Measurements from ENCODE around the gene DOLPP1. TPM values are rescaled to one million over a fixed set of nuclear protein-coding genes. Genes with fewer than 3 reads are reported as not detected.

Gene DOLPP1
- total and polyA plus RNA-seq, 2 of the 13 experiments (the other 11 are each of a cell fraction or from before 2014, with no cell fraction given), result 21.0 to 34.1 TPM

- TF ChIP-seq SALL1 (CRISPR knock-in tag; IDR thresholded peaks at IDR 0.05) (peak; percentile 52), RELA (CRISPR knock-in tag; IDR thresholded peaks at IDR 0.05) (no peak), ETV6 (CRISPR knock-in tag; conservative IDR thresholded peaks at IDR 0.05) (peak; percentile 38; the same call in 1 of the 2 replicates), ZNF550 (CRISPR knock-in tag; IDR thresholded peaks at IDR 0.05; ENCODE audit: borderline replicate concordance) (no peak), MAX (IDR thresholded peaks at IDR 0.05) (peak; percentile 30; the same call in 1 of the 2 replicates), ZNF484 (CRISPR knock-in tag; IDR thresholded peaks at IDR 0.05; ENCODE audit: borderline replicate concordance, low read depth) (no peak), CBX2 (IDR thresholded peaks at IDR 0.05; ENCODE audit: low read depth, low read length) (no peak), CBX2 (CRISPR knock-in tag; IDR thresholded peaks at IDR 0.05; ENCODE audit: low read depth) (no peak), SNAPC2 (CRISPR knock-in tag; IDR thresholded peaks at IDR 0.05) (no peak), ZNF737 (CRISPR knock-in tag; IDR thresholded peaks at IDR 0.05; ENCODE audit: borderline replicate concordance) (no peak), ZNF687 (CRISPR knock-in tag; IDR thresholded peaks at IDR 0.05) (peak; percentile 73), SP2 (CRISPR knock-in tag; IDR thresholded peaks at IDR 0.05) (no peak), NBN (conservative IDR thresholded peaks at IDR 0.05) (no peak), SNAI1 (CRISPR knock-in tag; IDR thresholded peaks at IDR 0.05; ENCODE audit: borderline replicate concordance) (no peak), SETDB1 (CRISPR knock-in tag; IDR thresholded peaks at IDR 0.05; ENCODE audit: borderline replicate concordance) (no peak), TMF1 (CRISPR knock-in tag; IDR thresholded peaks at IDR 0.05; ENCODE audit: low read depth) (no peak), ZNF460 (CRISPR knock-in tag; IDR thresholded peaks at IDR 0.05; ENCODE audit: borderline replicate concordance) (peak; percentile 8; the same call in 1 of the 2 replicates), MEF2D (CRISPR knock-in tag; IDR thresholded peaks at IDR 0.05) (no peak), ZNF619 (CRISPR knock-in tag; IDR thresholded peaks at IDR 0.05) (peak; percentile 74; the same call in 1 of the 2 replicates), IRF1 (CRISPR knock-in tag; IDR thresholded peaks at IDR 0.05; ENCODE audit: low read depth) (no peak), MAF1 (CRISPR knock-in tag; IDR thresholded peaks at IDR 0.05; ENCODE audit: borderline replicate concordance) (no peak), RFXANK (CRISPR knock-in tag; IDR thresholded peaks at IDR 0.05) (no peak), STAT6 (CRISPR knock-in tag; IDR thresholded peaks at IDR 0.05; ENCODE audit: borderline replicate concordance) (no peak)
Measured at GRCh38 chr9:129109952-129110739, 29.2 kb downstream of the DOLPP1 start (continued).

Measured in HepG2 (cell line).